Esophagus squamous epithelium (tissue), 5 donors: ENCODE results near the gene GET4. TPM values are rescaled to one million over a fixed set of nuclear protein-coding genes. Genes with fewer than 3 reads are reported as not detected.
"Not testable (repeated sequence)": the region's sequence is repeated elsewhere in the genome, so short reads cannot be mapped to it uniquely, and the experiment has no call there.

Experiments
- DNase-seq: peaks from one replicate; lab custom pipeline; 2025; lab: John Stamatoyannopoulos, UW
- H3K27ac ChIP-seq, 4 donors: fragments of 200-600 bp; sonication (generic); one replicate each; pipeline ENCODE4 v1.5.1; 2016 to 2019; ENCODE audit warnings: mild to moderate bottlenecking in 1 of 4
- H3K27me3 ChIP-seq, 4 donors: fragments of 200-600 bp; sonication (generic); 1 replicate in 3 of 4; 2 replicates in 1 of 4; pipeline versions ENCODE4 v1.5.1 to v1.6.0; 2017 to 2021; ENCODE audit warnings: antibody characterized with exemption in 1 of 4
- H3K36me3 ChIP-seq, 3 donors: fragments of 200-600 bp; sonication (generic); one replicate each; pipeline ENCODE4 v1.5.1; 2016 to 2019
- H3K4me1 ChIP-seq, 3 donors: fragments of 200-600 bp; sonication (generic); one replicate each; pipeline ENCODE4 v1.5.1; 2017 to 2019
- H3K4me3 ChIP-seq, 4 donors: fragments of 200-600 bp; sonication (generic); 1 replicate in 3 of 4; 2 replicates in 1 of 4; pipeline ENCODE4 v1.5.1; 2016 to 2019; ENCODE audit warnings: mild to moderate bottlenecking in 2 of 4, moderate library complexity in 1 of 4
- H3K9me3 ChIP-seq, 3 donors: fragments of 200-600 bp; sonication (generic); one replicate each; pipeline ENCODE4 v1.5.1; 2016 to 2019
- POLR2A ChIP-seq, 4 donors: fragments of 450-650 bp; IDR thresholded peaks; one replicate each; pipeline ENCODE4 v1.6.1; 2017; ENCODE audit warnings: antibody characterized with exemption in 4 of 4, mild to moderate bottlenecking in 4 of 4, moderate library complexity in 3 of 4
- WGBS, 2 donors: methylation state at CpG; one replicate each; pipeline ENCODE4 v1.1.5; 2018; 5-methylcytosine and 5-hydroxymethylcytosine counted together
- intact Hi-C: fragments of 100-400 bp; cut with DNase I; formaldehyde crosslinking; loops from one replicate; pipeline ENCODE4 v1.15.0; 2022
- total RNA-seq, 4 donors: library from RNA; depleted of rRNA; stranded (reverse); fragments of >200 nt; gene quantifications; one replicate each; pipeline ENCODE4 v1.1.0, GENCODE V29; 2016
- TF ChIP-seq, protein P1 (sequence below), 6 experiments: fragments of 450-650 bp in 4 of 6; fragments of 200-600 bp in 2 of 6; sonication (generic) in 2 of 6; IDR thresholded peaks; one replicate each; pipeline ENCODE4 v1.5.1; 2016 to 2019; ENCODE audit warnings: antibody characterized with exemption in 6 of 6, mild to moderate bottlenecking in 4 of 6, moderate library complexity in 4 of 6
- donor health status: DM: yes; HTN: yes; CAD: no.

The GET4 gene
- total RNA-seq, 4 donors from 2014 or later: 22.3 to 29.6 (median 27.8) TPM

DNA sequence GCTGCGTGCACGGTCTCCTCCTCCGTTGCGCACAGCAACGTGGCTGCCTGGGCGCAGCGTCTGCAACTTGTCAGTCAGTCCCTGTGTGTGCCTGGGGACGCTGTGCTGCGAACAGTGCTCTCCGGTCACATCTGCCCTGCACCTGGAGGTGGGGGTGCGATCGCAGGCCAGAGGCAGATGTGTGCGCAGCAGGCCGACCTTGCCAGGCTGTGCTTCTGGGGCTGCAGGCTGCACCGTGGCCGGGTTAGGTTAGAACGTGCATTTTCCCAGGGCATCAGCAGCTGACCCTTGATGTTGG, 8.2 kb upstream of the GET4 start:
- peaks cover 15 to 29% (median 17%) of the 10 kb centered on the region in 3 donors for H3K4me1 ChIP-seq
- intact Hi-C loops: no loop called here
- H3K27me3 ChIP-seq: no peaks in the 10 kb centered on the region
- H3K36me3 ChIP-seq: peaks cover 12 to 95% (median 26%) of the 10 kb centered on the region in 3 donors
- H3K9me3 ChIP-seq: no peaks in the 10 kb centered on the region
- WGBS, 2 donors: 73 to 95% methylated on average over 7 of the region's 17 CpGs
- peak overlapping the region; percentile 70 to 91 (median 86) for H3K27ac ChIP-seq
- H3K4me3 ChIP-seq: peak overlapping the region in 1 of 4 donors; percentile 16
- no peak for DNase-seq
- no peak for TF ChIP-seq POLR2A (IDR thresholded peaks at IDR 0.05)
- TF ChIP-seq, protein P1, sequence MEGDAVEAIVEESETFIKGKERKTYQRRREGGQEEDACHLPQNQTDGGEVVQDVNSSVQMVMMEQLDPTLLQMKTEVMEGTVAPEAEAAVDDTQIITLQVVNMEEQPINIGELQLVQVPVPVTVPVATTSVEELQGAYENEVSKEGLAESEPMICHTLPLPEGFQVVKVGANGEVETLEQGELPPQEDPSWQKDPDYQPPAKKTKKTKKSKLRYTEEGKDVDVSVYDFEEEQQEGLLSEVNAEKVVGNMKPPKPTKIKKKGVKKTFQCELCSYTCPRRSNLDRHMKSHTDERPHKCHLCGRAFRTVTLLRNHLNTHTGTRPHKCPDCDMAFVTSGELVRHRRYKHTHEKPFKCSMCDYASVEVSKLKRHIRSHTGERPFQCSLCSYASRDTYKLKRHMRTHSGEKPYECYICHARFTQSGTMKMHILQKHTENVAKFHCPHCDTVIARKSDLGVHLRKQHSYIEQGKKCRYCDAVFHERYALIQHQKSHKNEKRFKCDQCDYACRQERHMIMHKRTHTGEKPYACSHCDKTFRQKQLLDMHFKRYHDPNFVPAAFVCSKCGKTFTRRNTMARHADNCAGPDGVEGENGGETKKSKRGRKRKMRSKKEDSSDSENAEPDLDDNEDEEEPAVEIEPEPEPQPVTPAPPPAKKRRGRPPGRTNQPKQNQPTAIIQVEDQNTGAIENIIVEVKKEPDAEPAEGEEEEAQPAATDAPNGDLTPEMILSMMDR (IDR thresholded peaks at IDR 0.05): no peak

- peaks cover 12 to 83% (median 21%) of the 10 kb centered on the region in 3 donors for H3K36me3 ChIP-seq
- no peak overlapping the region for H3K4me3 ChIP-seq
- TF ChIP-seq, protein P1 (IDR thresholded peaks at IDR 0.05): no peak
- TF ChIP-seq POLR2A (IDR thresholded peaks at IDR 0.05): no peak
- H3K4me1 ChIP-seq: peaks cover 17 to 41% (median 24%) of the 10 kb centered on the region in 3 donors
- 81 to 84% methylated on average over 11 to 13 of the region's 14 CpGs for WGBS, 2 donors
- no peaks in the 10 kb centered on the region for H3K27me3 ChIP-seq
- intact Hi-C loops: no loop called here
- H3K27ac ChIP-seq: peak overlapping the region in 3 of 4 donors; percentile 55 to 78 (median 58)
- no peak for DNase-seq
- no peaks in the 10 kb centered on the region for H3K9me3 ChIP-seq
Observed at GRCh38 chr7:869348-869747, 7.0 kb upstream of the GET4 start.

DNA sequence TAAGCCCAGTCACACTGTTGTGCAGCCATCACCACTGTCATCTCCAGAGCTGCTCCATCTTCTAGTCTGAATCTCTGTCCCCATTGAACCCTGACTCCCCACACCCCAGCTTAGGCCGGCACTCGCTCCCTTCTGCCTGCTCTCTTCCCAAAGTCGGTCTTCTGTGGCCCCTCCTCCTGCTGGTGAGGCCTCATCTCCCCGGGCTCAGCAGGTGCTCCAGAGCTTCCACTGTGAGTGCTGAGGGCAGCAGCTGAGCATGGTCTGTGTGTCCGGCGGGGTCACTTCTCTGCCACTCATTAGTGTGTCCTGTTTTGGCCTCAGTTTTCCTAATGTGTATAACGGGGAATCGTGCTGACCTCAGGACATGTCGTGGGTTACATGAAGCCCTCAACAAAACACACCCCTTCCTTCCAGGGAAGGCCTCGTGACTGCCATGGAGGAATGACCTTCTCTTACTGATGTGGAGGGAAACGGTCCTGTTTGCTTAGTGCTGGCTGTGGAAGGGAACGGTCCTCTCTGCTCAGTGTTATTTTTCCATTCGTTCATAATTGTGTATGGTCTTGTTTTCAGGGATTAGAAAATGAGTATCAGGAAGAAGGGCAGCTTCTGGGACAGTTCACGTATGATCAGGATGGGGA, 4.3 kb upstream of the GET4 start:
- intact Hi-C loops: loop anchor here (5.0 kb wide), 1 partner anchor 85 kb away; no protein-coding TSS in a partner anchor
- H3K27ac ChIP-seq: peak overlapping the region in 3 of 4 donors; percentile 66 to 90 (median 70)
- H3K36me3 ChIP-seq: peaks cover 6 to 56% (median 17%) of the 10 kb centered on the region in 3 donors
- no peaks in the 10 kb centered on the region for H3K9me3 ChIP-seq
- 72 to 78% methylated on average over 7 to 12 of the region's 14 CpGs for WGBS, 2 donors
- no peak overlapping the region for H3K4me3 ChIP-seq
- TF ChIP-seq, protein P1 (IDR thresholded peaks at IDR 0.05): no peak
- TF ChIP-seq POLR2A (IDR thresholded peaks at IDR 0.05): no peak
- DNase-seq: no peak
- peaks cover 16 to 46% (median 27%) of the 10 kb centered on the region in 3 donors for H3K4me1 ChIP-seq
- no peaks in the 10 kb centered on the region for H3K27me3 ChIP-seq

GRCh38 chr7:872685-873084, 3.7 kb upstream of the GET4 start:
- DNase-seq, H3K9me3 ChIP-seq, H3K4me3 ChIP-seq, H3K27me3 ChIP-seq: not testable (repeated sequence)
- H3K27ac ChIP-seq: peak overlapping the region in 3 of 4 donors; percentile 66 to 90 (median 70)
- H3K36me3 ChIP-seq: peaks cover 6 to 49% (median 16%) of the 10 kb centered on the region in 3 donors
- 82 to 88% methylated on average over 17 to 19 of the region's 19 CpGs for WGBS, 2 donors
- intact Hi-C loops: loop anchor here (5.0 kb wide), 1 partner anchor 85 kb away; no protein-coding TSS in a partner anchor
- H3K4me1 ChIP-seq: peaks cover 13 to 43% (median 20%) of the 10 kb centered on the region in 3 donors

GRCh38 chr7:873367-874002, 2.9 kb upstream of the GET4 start:
- TF ChIP-seq POLR2A (IDR thresholded peaks at IDR 0.05): no peak
- TF ChIP-seq, protein P1 (IDR thresholded peaks at IDR 0.05): peak; percentile 82 to 99 (median 97)
- intact Hi-C loops: loop anchor here (5.0 kb wide), 1 partner anchor 86 kb away; no protein-coding TSS in a partner anchor
- Histone ChIP-seq H3K4me1 (peaks cover 13 to 44% (median 22%) of the 10 kb centered on the region in 3 donors), H3K27ac (peak overlapping the region; percentile 39 to 90 (median 68)), H3K27me3 (no peaks in the 10 kb centered on the region), H3K4me3 (no peak overlapping the region), H3K9me3 (no peaks in the 10 kb centered on the region), H3K36me3 (peaks cover 6 to 43% (median 16%) of the 10 kb centered on the region in 3 donors)
- WGBS, 2 donors: 19 to 29% methylated on average over 12 to 18 of the region's 18 CpGs
- DNase-seq: no peak
